ENCODE data around the gene EYA4.

GRCh38 chr6:133415262-133415661 lies 174.1 kb downstream of the EYA4 start:
- no peak for TF ChIP-seq SUZ12 (IDR thresholded peaks at IDR 0.05; ENCODE audit: extremely low read depth, insufficient read depth, insufficient read length)
- no peak for TF ChIP-seq YY1 (IDR thresholded peaks at IDR 0.05; ENCODE audit: insufficient read depth, insufficient read length)
- no peak for TF ChIP-seq ZNF274 (IDR thresholded peaks at IDR 0.05; ENCODE audit: low read depth, low read length)

Measured in NT2/D1 (cell line).